Smooth muscle cell (in vitro differentiated cells): ENCODE data around the gene ARFIP1. TPM values are rescaled to one million over a fixed set of nuclear protein-coding genes. Genes with fewer than 3 reads are reported as not detected.
"Not testable (repeated sequence)": the region's sequence is repeated elsewhere in the genome, so short reads cannot be mapped to it uniquely, and the experiment has no call there.

Experiments
- DNase-seq: peaks from one replicate; lab custom pipeline; 2025; ENCODE audit not compliant: unreplicated experiment; lab: John Stamatoyannopoulos, UW
- H2AFZ ChIP-seq: fragments of 200-600 bp; sonication (generic); 2 replicates; pipeline ENCODE4 v1.6.0; 2016; ENCODE audit warnings: antibody characterized with exemption, low read depth, mild to moderate bottlenecking
- H3F3A ChIP-seq: fragments of 200-600 bp; sonication (generic); 2 replicates; pipeline ENCODE4 v1.6.0; 2017; ENCODE audit warnings: antibody characterized with exemption, low read depth
- H3K27ac ChIP-seq: fragments of 200-600 bp; sonication (generic); 2 replicates; pipeline ENCODE4 v1.5.1; 2016; ENCODE audit warnings: low read depth, mild to moderate bottlenecking
- H3K27me3 ChIP-seq: fragments of 200-600 bp; sonication (generic); 2 replicates; pipeline ENCODE4 v1.6.1; 2016; ENCODE audit warnings: low read depth, mild to moderate bottlenecking
- H3K36me3 ChIP-seq: fragments of 200-600 bp; sonication (generic); 2 replicates; pipeline ENCODE4 v1.5.1; 2016; ENCODE audit warnings: low read depth
- H3K4me1 ChIP-seq: fragments of 200-600 bp; sonication (generic); 2 replicates; pipeline ENCODE4 v1.5.1; 2016; ENCODE audit warnings: low read depth
- H3K4me2 ChIP-seq: fragments of 200-600 bp; sonication (generic); 2 replicates; pipeline ENCODE4 v1.6.0; 2016; ENCODE audit warnings: mild to moderate bottlenecking
- H3K4me3 ChIP-seq: fragments of 200-600 bp; sonication (generic); 2 replicates; pipeline ENCODE4 v1.5.1; 2016; ENCODE audit warnings: mild to moderate bottlenecking
- H3K79me2 ChIP-seq: fragments of 200-600 bp; sonication (generic); 2 replicates; pipeline ENCODE4 v1.6.0; 2016; ENCODE audit warnings: low read depth, mild to moderate bottlenecking
- H3K9ac ChIP-seq: fragments of 200-600 bp; sonication (generic); 2 replicates; pipeline ENCODE4 v1.6.0; 2016; ENCODE audit warnings: low read depth
- H3K9me3 ChIP-seq: fragments of 200-600 bp; sonication (generic); replicated peaks from 2 replicates; pipeline ENCODE4 v1.5.1; 2016; ENCODE audit warnings: low read depth
- H4K20me1 ChIP-seq: fragments of 200-600 bp; sonication (generic); 2 replicates; pipeline ENCODE4 v1.6.0; 2016; ENCODE audit warnings: low read depth
- WGBS: methylation state at CpG from one replicate; pipeline ENCODE4 v1.1.7; 2016; ENCODE audit warnings: low lambda C conversion rate; 5-methylcytosine and 5-hydroxymethylcytosine counted together
- polyA plus RNA-seq: library from polyadenylated mRNA; unstranded; fragments of >200 nt; fragmentation: Nextera tagmentation; extraction: Ambion mirVana; gene quantifications from 2 replicates; pipeline ENCODE4 v1.2.1, GENCODE V29; 2016
- total RNA-seq: library from RNA; depleted of rRNA; stranded (reverse); fragments of >200 nt; gene quantifications from 2 replicates; pipeline ENCODE4 v1.2.3, GENCODE V29; 2014
- TF ChIP-seq, protein P1 (sequence below): fragments of 200-600 bp; sonication (generic); IDR thresholded peaks from 2 replicates; pipeline ENCODE4 v1.5.1; 2017; ENCODE audit warnings: borderline replicate concordance, mild to moderate bottlenecking, antibody characterized with exemption; ENCODE audit not compliant: insufficient read depth, poor library complexity, severe bottlenecking

ARFIP1 gene
- total and polyA plus RNA-seq, 2 experiments from 2014 or later: 21.3 to 37.7 TPM

DNA sequence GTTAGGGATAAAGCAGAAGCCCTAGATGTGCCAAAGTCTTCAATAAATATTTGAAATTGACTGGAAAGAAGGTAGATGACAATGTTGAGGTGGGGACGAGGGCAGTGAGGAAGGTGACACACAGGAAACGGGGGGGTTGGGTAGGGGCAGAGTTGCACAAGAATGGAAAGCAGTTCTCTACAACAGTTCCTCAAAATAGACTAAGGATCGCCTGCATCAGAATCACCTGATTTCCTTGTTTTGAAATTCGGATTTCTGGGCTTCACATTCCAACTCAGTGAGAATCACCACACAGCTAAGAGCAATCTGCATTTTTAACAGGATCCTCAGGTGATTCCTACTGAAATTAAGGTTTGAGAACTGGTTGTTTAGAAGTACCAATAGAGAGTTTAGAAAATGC lies 70.6 kb downstream of the ARFIP1 start:
- H4K20me1 ChIP-seq: peaks cover 28% of the 10 kb centered on the region
- peaks cover 3% of the 10 kb centered on the region for H3K36me3 ChIP-seq
- H3K4me2 ChIP-seq: no peak overlapping the region
- TF ChIP-seq, protein P1, sequence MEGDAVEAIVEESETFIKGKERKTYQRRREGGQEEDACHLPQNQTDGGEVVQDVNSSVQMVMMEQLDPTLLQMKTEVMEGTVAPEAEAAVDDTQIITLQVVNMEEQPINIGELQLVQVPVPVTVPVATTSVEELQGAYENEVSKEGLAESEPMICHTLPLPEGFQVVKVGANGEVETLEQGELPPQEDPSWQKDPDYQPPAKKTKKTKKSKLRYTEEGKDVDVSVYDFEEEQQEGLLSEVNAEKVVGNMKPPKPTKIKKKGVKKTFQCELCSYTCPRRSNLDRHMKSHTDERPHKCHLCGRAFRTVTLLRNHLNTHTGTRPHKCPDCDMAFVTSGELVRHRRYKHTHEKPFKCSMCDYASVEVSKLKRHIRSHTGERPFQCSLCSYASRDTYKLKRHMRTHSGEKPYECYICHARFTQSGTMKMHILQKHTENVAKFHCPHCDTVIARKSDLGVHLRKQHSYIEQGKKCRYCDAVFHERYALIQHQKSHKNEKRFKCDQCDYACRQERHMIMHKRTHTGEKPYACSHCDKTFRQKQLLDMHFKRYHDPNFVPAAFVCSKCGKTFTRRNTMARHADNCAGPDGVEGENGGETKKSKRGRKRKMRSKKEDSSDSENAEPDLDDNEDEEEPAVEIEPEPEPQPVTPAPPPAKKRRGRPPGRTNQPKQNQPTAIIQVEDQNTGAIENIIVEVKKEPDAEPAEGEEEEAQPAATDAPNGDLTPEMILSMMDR: no peak
- peak overlapping the region; percentile 46 for H3K27ac ChIP-seq
- H3K27me3 ChIP-seq: no peaks in the 10 kb centered on the region
- no peak overlapping the region for H3K9ac ChIP-seq
- H3K9me3 ChIP-seq: peaks cover 14% of the 10 kb centered on the region
- H3K79me2 ChIP-seq: peaks cover 27% of the 10 kb centered on the region
- no peaks in the 10 kb centered on the region for H3F3A ChIP-seq
- H3K4me1 ChIP-seq: no peaks in the 10 kb centered on the region
- no peak for DNase-seq
- 20% methylated on average over 4 of the region's 4 CpGs for WGBS
- H2AFZ ChIP-seq: no peak overlapping the region
- H3K4me3 ChIP-seq: no peak overlapping the region

DNA sequence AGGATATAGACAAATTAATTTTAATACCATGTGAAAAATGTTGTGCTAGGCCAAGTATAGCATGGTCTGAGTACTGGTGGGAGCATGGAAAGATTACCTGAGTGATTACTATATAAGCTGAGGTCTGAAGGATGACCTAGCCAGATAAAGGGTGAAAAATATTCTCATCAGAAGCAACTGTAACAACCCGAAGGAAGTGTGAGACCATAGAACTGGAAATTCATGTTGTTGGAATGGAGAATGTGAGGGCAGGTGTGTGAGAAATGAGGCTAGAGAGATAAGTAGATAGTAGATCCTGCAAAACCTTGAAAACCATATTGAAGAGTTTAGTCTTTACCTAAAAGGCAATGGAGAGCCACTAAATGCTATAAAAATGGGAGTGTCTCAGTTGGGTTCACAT lies 71.5 kb downstream of the ARFIP1 start:
- Histone ChIP-seq H3K4me3 (no peak overlapping the region), H3K9ac (no peak overlapping the region), H3K4me1 (no peaks in the 10 kb centered on the region), H3K4me2 (no peak overlapping the region), H3F3A (no peaks in the 10 kb centered on the region), H3K27me3 (no peaks in the 10 kb centered on the region), H3K27ac (no peak overlapping the region), H4K20me1 (peaks cover 26% of the 10 kb centered on the region), H2AFZ (no peak overlapping the region), H3K79me2 (peaks cover 28% of the 10 kb centered on the region), H3K36me3 (peaks cover 3% of the 10 kb centered on the region), H3K9me3 (peaks cover 14% of the 10 kb centered on the region)
- TF ChIP-seq, protein P1: no peak
- no peak for DNase-seq
- 67% methylated on average over 1 of the region's 1 CpG for WGBS

DNA sequence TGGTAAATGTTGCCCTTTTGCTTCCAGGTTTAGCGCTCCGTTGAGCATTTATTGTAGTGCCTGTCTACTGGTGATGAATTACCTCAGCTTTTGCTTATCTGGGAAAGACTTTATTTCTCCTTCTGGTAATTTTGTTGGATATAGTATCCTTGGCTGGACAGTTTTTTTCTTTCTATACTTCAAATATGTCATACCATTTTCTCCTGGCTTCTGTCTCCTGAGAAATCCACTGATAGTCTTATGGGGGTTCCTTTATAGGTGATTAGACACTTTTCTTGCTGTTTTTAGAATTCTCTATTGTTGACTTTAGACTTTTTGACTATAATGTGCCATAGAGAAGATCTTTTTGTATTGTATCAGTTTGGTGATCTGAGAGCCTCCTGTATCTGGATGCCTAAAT lies 73.5 kb downstream of the ARFIP1 start:
- Histone ChIP-seq H3K9me3 (peaks cover 14% of the 10 kb centered on the region), H3K4me3 (no peak overlapping the region), H3K27ac (no peak overlapping the region), H3F3A (no peaks in the 10 kb centered on the region), H3K27me3 (no peaks in the 10 kb centered on the region), H2AFZ (no peak overlapping the region), H3K79me2 (peaks cover 32% of the 10 kb centered on the region), H3K36me3 (peaks cover 3% of the 10 kb centered on the region), H3K4me2 (no peak overlapping the region), H4K20me1 (peaks cover 20% of the 10 kb centered on the region), H3K9ac (no peak overlapping the region), H3K4me1 (no peaks in the 10 kb centered on the region)
- TF ChIP-seq, protein P1: no peak
- DNase-seq: no peak
- WGBS: 100% methylated on average over 2 of the region's 2 CpGs

- not testable (repeated sequence) for H3F3A ChIP-seq, H3K4me1 ChIP-seq, H3K4me2 ChIP-seq, H3K9ac ChIP-seq, H3K27ac ChIP-seq, DNase-seq, H3K36me3 ChIP-seq, H3K4me3 ChIP-seq, H3K27me3 ChIP-seq, H2AFZ ChIP-seq
- Histone ChIP-seq H3K9me3 (peaks cover 14% of the 10 kb centered on the region), H3K79me2 (peaks cover 32% of the 10 kb centered on the region), H4K20me1 (peaks cover 22% of the 10 kb centered on the region)
- WGBS: 100% methylated on average over 5 of the region's 5 CpGs
Measured at GRCh38 chr4:152854016-152854415, 74.3 kb downstream of the ARFIP1 start.
